Measurements from ENCODE around the gene LRCH4.
A peak's percentile ranks its signal among the peaks of the same experiment; 100 is the strongest.

Gene LRCH4, protein sequence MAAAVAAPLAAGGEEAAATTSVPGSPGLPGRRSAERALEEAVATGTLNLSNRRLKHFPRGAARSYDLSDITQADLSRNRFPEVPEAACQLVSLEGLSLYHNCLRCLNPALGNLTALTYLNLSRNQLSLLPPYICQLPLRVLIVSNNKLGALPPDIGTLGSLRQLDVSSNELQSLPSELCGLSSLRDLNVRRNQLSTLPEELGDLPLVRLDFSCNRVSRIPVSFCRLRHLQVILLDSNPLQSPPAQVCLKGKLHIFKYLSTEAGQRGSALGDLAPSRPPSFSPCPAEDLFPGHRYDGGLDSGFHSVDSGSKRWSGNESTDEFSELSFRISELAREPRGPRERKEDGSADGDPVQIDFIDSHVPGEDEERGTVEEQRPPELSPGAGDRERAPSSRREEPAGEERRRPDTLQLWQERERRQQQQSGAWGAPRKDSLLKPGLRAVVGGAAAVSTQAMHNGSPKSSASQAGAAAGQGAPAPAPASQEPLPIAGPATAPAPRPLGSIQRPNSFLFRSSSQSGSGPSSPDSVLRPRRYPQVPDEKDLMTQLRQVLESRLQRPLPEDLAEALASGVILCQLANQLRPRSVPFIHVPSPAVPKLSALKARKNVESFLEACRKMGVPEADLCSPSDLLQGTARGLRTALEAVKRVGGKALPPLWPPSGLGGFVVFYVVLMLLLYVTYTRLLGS

DNA sequence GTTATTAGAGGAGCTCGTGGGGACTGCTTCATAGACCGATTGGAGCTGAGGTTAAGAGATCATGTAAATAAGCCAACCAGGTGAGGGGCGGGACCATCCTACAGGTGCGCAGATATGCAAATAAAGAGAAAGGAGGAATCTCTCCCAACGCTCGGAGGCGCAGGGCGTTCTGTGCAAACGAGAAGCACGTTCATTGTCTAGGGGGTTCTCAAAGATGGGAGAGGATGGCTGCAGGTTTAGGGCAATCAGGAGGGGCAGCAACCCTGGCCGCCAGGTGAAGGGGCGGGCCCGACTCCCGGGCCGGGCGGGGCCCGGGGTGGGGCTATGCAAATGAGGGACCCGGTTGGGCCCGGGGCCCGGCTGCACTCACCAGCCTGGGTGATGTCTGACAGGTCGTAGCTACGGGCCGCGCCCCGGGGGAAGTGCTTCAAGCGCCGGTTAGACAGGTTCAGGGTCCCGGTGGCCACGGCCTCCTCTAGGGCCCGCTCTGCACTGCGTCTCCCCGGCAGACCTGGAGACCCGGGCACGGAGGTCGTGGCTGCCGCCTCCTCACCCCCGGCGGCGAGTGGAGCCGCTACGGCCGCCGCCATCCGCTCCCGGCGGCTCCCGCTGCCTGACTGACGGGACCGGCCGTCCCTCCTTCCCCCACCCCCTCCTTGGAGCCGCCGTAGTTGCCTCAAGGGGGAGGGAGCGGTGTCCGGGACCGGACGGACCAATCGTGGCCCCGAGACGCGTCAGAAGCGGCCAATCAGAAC lies at the start of gene LRCH4:
Gene LRCH4, minus strand, starts transcription at position 619 of the 755 bp plus-strand sequence. Its CDS starts 29 bp downstream, at position 590.
- ATAC-seq, result peak; percentile 30
- H3K27me3 Mint-ChIP-seq, result peaks cover 17% of the 10 kb centered on the region
- DNase-seq, result peak in 1 of 2 donors; percentile 23
- peaks cover 37% of the 10 kb centered on the region for H3K4me1 Mint-ChIP-seq
- peak within 1 kb of the TSS; percentile 91 to 96 for H3K27ac Mint-ChIP-seq
- no peaks in the 10 kb centered on the region for H3K9me3 Mint-ChIP-seq
- peak within 1 kb of the TSS; percentile 91 to 95 for H3K4me3 Mint-ChIP-seq

DNA sequence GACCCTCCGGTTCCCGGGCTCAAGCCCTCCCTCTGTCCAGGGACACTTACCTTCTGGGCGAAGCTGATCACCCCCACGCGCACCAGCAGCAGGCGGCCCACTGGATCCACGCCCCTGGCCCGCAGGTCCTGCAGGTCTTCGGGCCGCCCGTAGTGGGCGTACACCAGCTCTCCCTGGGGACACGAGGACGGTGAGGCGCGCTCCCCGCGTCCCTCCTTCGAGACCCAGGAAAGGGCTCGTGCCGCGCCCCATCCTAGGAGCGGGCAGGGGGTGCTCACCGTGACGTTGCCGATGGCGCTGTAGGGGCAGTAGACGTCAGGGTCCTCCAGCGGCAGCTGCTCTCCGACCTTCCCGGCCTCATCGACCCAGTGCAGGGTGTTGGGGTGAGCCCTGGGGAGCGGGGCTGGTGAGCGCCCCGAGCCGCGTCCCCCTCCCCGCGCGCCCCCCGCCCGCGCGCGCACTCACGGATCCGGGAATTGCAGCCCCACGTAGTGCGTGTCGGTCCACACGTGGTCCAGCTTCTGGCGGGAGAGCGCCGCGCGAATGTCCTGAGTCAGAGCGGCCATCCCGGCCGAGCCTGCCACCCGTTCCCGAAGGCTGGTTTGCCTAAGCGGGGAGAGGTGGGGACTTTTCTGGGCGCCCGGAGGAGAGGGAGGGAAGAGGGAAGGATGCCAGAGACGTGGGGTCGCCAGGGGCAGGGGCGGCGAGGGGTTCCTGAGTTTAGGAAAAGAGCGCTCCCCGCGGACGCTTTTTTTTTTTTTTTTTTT lies 47.2 kb upstream of the LRCH4 start:
- peak; percentile 84 for ATAC-seq
- Mint-ChIP-seq H3K9me3 (no peaks in the 10 kb centered on the region), H3K27ac (peak overlapping the region; percentile 71 to 83), H3K27me3 (peaks cover 8% of the 10 kb centered on the region), H3K4me3 (peak overlapping the region; percentile 85 to 89), H3K4me1 (peaks cover 59% of the 10 kb centered on the region)
- peak; percentile 67 to 75 for DNase-seq

DNA sequence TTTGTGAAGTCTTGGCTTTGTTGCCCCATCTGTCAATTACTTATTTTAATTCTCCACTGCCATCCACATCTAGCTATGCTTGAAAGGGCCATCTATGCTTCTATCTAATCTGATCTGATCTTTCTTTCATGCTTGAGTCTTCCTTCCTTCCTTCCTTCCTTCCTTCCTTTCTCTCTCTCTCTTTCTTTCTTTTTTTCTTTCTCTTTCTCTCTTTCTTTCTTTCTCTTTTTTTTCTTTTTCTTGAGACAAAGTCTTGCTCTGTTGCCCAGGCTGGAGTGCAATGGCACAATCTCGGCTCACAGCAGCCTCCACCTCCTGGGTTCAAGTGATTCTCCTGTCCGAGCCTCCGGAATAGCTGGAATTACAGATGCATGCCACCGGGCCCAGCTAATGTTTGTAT lies 44.1 kb upstream of the LRCH4 start:
- H3K4me3 Mint-ChIP-seq, result no peak overlapping the region
- no peak for ATAC-seq
- no peaks in the 10 kb centered on the region for H3K9me3 Mint-ChIP-seq
- H3K4me1 Mint-ChIP-seq, result peaks cover 86% of the 10 kb centered on the region
- no peak for DNase-seq
- H3K27me3 Mint-ChIP-seq, result peaks cover 8% of the 10 kb centered on the region
- peak overlapping the region in 1 of 2 donors; percentile 40 for H3K27ac Mint-ChIP-seq

- Mint-ChIP-seq H3K4me3 (peak overlapping the region in 1 of 2 donors; percentile 18), H3K9me3 (no peaks in the 10 kb centered on the region), H3K27me3 (peaks cover 8% of the 10 kb centered on the region), H3K27ac (peak overlapping the region in 1 of 2 donors; percentile 34), H3K4me1 (peaks cover 78% of the 10 kb centered on the region)
- peak in 1 of 2 donors; percentile 39 for DNase-seq
- ATAC-seq, result no peak
Measured at GRCh38 chr7:100629117-100629716, 43.3 kb upstream of the LRCH4 start.

DNA sequence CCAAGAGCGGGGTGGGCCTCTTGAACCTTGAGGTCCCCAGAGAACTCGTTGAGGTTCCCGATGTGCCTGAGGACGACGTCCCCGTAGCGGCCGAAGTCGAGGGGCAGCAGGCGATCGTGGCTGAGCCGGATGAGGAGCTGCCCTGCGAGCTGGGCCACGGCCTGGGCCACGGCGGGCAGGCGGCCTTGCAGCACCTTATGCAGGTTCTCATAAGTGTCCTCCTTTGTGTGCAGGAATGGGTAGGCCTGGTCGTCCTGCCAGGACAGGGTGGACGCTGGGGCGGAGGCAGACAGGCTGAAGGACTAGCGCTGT lies 41.3 kb upstream of the LRCH4 start:
- H3K27ac Mint-ChIP-seq, result peak overlapping the region in 1 of 2 donors; percentile 88

GRCh38 chr7:100626530-100627237 lies 40.8 kb upstream of the LRCH4 start:
- H3K27ac Mint-ChIP-seq, result peak overlapping the region; percentile 76 to 88
- peaks cover 56% of the 10 kb centered on the region for H3K4me1 Mint-ChIP-seq
- H3K9me3 Mint-ChIP-seq, result no peaks in the 10 kb centered on the region
- ATAC-seq (peak; percentile 97), DNase-seq (peak; percentile 77 to 81)
- H3K27me3 Mint-ChIP-seq, result no peaks in the 10 kb centered on the region
- peak overlapping the region; percentile 80 to 82 for H3K4me3 Mint-ChIP-seq

More for the DNA sequence above, 41.3 kb upstream of the LRCH4 start:
- Mint-ChIP-seq H3K9me3 (no peaks in the 10 kb centered on the region), H3K4me3 (peak overlapping the region; percentile 80 to 82), H3K27me3 (no peaks in the 10 kb centered on the region), H3K4me1 (peaks cover 61% of the 10 kb centered on the region)
- ATAC-seq (no peak), DNase-seq (no peak)

DNA sequence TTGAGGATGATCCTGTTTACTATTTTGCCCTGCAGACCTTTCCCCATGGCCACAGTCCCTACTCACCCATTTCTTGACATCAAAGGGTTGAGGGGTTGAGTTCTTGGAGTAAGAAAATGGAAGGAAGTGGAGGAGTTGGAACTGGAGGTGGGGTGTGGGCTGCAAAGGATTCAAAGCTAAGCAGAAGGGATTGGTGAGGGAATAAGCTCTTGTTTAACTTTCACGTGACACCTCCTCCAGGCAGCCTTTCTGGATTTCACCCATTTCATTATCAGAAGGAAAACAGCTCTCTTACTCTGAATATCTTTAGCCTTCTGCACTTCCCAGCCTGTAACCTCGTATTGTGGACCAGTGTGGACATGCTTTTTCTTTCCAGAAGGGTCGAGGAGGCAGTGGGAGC lies 40.1 kb upstream of the LRCH4 start:
- Mint-ChIP-seq H3K9me3 (no peaks in the 10 kb centered on the region), H3K4me3 (peak overlapping the region; percentile 80 to 82), H3K27ac (no peak overlapping the region), H3K4me1 (peaks cover 55% of the 10 kb centered on the region), H3K27me3 (no peaks in the 10 kb centered on the region)
- no peak for DNase-seq
- ATAC-seq, result no peak

- H3K27ac Mint-ChIP-seq, result no peak overlapping the region
- no peak for DNase-seq
- no peaks in the 10 kb centered on the region for H3K9me3 Mint-ChIP-seq
- H3K27me3 Mint-ChIP-seq, result no peaks in the 10 kb centered on the region
- H3K4me3 Mint-ChIP-seq, result no peak overlapping the region
- peaks cover 38% of the 10 kb centered on the region for H3K4me1 Mint-ChIP-seq
- ATAC-seq, result no peak
Measured at GRCh38 chr7:100623951-100624824, 38.3 kb upstream of the LRCH4 start.

DNA sequence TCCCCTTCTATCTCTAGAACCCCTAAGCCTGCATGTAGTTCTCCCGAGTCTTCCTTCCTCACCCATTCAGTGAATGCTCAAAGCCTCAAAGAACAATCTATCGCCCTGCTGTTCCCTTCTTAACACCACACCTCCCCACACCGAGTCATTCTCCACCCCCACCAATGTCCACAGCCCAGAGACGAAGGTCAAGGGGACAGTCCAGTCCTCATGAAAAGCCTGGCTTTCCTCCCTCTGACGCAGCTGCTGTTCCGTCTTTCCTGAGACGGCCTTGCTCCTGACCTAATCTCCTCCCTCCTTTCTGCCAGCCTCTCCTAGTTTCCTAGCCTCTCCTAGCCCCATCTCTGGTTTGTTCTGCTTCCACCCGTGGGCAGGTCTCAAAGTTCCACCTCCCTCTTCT lies 35.6 kb upstream of the LRCH4 start:
- DNase-seq (no peak), ATAC-seq (no peak)
- Mint-ChIP-seq H3K27ac (no peak overlapping the region), H3K4me3 (no peak overlapping the region), H3K27me3 (no peaks in the 10 kb centered on the region), H3K9me3 (no peaks in the 10 kb centered on the region), H3K4me1 (peaks cover 12% of the 10 kb centered on the region)

GRCh38 chr7:100620804-100621203 lies 34.9 kb upstream of the LRCH4 start:
- no peaks in the 10 kb centered on the region for H3K27me3 Mint-ChIP-seq
- no peaks in the 10 kb centered on the region for H3K9me3 Mint-ChIP-seq
- DNase-seq (no peak), ATAC-seq (no peak)
- H3K27ac Mint-ChIP-seq, result no peak overlapping the region
- peaks cover 5% of the 10 kb centered on the region for H3K4me1 Mint-ChIP-seq
- no peak overlapping the region for H3K4me3 Mint-ChIP-seq

DNA sequence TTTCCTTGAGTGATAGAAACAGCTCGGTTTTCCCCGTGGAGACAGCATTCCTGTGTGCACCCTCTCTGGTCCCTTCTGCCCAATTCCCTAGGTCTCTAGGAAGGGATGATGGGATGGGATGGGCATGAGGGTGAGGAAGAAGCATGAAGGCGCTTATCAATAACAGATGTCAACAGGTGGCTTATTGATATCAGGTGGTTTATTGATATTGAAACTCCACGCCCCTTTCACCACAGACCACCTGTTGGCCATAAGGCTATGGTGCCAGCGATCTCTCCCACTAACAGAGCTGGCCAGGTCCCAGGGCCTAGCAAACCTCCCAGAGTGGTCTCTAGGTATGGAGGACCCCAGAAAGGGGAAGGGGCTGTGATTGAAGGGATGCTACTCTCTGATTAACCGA lies 34.3 kb upstream of the LRCH4 start:
- ATAC-seq (no peak), DNase-seq (no peak)
- H3K9me3 Mint-ChIP-seq, result no peaks in the 10 kb centered on the region
- no peak overlapping the region for H3K27ac Mint-ChIP-seq
- H3K4me1 Mint-ChIP-seq, result no peaks in the 10 kb centered on the region
- H3K27me3 Mint-ChIP-seq, result no peaks in the 10 kb centered on the region
- no peak overlapping the region for H3K4me3 Mint-ChIP-seq

DNA sequence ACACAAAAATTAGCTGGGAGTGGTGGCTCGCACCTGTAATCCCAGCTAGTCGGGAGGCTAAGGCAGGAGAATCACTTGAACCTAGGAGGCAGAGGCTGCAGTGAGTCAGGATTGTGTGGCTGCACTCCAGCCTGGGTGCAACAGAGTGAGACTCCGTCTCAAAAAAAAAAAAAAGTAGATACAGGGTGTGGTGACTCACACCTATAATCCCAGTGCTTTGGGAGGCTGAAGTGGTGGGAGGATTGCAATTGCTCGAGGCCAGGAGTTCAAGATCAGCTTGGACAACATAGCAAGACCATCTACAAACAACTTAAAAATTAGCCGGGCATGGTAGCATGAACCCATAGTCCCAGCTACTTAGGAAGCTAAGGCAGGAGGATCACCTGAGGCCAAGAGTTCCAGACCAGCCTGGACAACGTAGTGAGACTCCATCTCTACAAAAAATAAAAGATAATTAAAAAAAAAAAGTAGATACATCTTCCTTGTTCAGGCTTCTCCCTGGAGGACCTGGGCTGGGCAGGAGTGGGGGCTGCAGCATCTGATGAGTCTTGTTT lies 28.5 kb upstream of the LRCH4 start:
- no peak overlapping the region for H3K4me3 Mint-ChIP-seq
- DNase-seq (no peak), ATAC-seq (no peak)
- no peaks in the 10 kb centered on the region for H3K27me3 Mint-ChIP-seq
- no peak overlapping the region for H3K27ac Mint-ChIP-seq
- peaks cover 22% of the 10 kb centered on the region for H3K4me1 Mint-ChIP-seq
- no peaks in the 10 kb centered on the region for H3K9me3 Mint-ChIP-seq

GRCh38 chr7:100613412-100614175 lies 27.7 kb upstream of the LRCH4 start:
- H3K9me3 Mint-ChIP-seq, result no peaks in the 10 kb centered on the region
- DNase-seq, result no peak
- ATAC-seq, result no peak
- peaks cover 22% of the 10 kb centered on the region for H3K4me1 Mint-ChIP-seq
- peak overlapping the region; percentile 99 to 100 for H3K4me3 Mint-ChIP-seq
- H3K27me3 Mint-ChIP-seq, result no peaks in the 10 kb centered on the region
- no peak overlapping the region for H3K27ac Mint-ChIP-seq

Measured in stimulated activated naive CD8-positive, alpha-beta T cell treated with anti-CD3 and anti-CD28 coated beads, Interleukin-15, amount 100 ng/mL, for 72 hours (primary cell).